IPS-NIHi7 (cell line): ENCODE results near the gene RTKN.
"Not testable (repeated sequence)": the region's sequence is repeated elsewhere in the genome, so short reads cannot be mapped to it uniquely, and the experiment has no call there.

Experiments used
- DNase-seq: peaks from one replicate; pipeline ENCODE4 v3.0.0; 2012; ENCODE audit warnings: mixed read lengths; ENCODE audit errors: extremely low spot score

The RTKN gene

GRCh38 chr2:74439373-74439772, 2.4 kb downstream of the RTKN start:
- no peak for DNase-seq

DNA sequence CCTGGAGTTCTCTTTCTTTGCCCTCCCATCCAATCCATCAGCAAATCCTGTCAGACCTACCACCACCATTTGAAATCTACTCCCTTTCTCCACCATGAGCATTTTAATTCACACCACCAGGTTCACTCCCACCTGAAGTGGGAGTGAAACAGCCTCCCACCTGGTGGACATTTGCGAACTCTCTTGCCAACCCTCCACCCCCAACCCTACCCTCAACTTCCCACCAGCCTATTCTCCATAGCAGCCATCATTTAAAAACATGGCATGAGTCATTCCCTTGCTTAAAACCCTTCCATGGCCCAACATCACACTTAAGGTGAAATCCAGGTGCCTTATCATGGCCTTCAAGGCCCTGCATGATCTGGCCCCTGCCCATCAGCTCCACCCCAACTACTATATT, 3.5 kb downstream of the RTKN start:
- DNase-seq, result no peak

GRCh38 chr2:74436848-74437695, 4.7 kb downstream of the RTKN start:
- DNase-seq, result peak; percentile 61

DNA sequence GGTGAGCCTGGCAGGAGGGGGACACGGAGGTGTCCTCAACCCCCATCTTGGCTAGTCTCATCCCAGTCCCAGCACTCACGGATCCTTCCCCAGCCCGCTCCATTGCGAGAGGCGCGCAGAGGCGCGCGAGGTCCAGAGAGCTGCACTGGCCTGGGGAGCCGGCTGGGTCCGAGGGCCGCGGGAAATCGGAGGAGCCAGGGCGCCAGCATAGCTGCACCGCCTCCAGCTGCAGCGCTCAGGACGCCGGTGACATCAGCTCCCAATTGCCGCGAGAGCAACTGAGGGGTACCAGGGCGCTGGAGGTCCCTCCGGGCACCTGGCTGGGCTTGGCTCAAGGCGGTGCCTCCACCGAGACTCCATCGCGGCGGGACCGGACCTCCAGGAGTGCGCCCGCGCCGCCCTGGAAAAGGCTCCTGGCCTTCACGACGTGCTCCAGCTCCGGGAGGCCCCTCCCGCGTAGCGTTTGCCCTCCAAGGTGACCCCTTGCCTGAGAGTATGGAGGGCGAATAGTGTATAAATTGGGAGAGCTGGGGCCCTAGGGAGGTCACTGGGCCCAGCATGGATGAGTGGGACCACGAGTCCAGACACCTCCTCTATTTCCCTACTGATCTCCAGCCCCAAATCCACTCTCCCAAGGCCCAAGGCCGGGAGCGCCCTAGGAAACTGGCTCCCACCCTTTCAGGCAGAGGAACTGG, 5.5 kb downstream of the RTKN start:
- no peak for DNase-seq

DNA sequence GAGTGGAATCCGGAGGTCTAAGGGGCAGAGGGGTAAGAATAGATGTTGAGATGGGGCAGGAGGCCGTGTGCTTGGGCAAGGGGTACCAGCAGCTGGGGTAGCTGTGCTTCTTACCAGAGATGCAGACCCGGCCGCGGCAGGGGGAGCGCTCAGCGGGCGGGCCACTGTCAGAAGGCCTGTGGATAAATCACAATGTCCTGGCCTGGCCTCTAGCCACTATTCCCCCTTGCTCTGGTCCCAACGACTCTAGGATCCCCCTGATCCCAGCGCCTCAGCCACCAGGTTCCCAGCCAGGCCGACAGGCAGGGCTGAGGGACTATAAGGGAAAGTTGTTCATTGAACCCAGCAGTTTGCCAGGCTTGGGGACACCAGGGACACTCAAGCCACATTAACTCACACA, 11.2 kb downstream of the RTKN start:
- DNase-seq, result no peak

GRCh38 chr2:74429487-74430451, 12.0 kb downstream of the RTKN start:
- no peak for DNase-seq

DNA sequence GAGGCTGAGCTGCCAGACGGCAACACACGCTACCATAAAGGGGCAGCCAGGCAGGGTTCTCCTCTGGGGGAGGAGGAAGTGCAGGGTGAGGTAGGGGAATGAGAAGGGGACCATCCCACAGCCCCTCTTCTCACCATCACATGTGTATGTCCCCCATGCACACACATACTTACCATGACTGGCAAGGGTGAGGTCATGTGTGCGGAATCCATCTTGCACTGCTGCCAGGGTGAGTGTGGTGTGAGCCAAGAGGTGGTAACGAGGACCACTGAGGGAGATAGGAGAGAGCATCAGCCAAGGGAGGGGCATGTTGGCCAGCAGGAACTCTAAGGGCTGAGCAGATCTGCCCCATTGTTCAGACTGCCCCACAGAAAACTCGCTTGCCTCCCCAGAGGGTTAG, 13.1 kb downstream of the RTKN start:
- no peak for DNase-seq

DNA sequence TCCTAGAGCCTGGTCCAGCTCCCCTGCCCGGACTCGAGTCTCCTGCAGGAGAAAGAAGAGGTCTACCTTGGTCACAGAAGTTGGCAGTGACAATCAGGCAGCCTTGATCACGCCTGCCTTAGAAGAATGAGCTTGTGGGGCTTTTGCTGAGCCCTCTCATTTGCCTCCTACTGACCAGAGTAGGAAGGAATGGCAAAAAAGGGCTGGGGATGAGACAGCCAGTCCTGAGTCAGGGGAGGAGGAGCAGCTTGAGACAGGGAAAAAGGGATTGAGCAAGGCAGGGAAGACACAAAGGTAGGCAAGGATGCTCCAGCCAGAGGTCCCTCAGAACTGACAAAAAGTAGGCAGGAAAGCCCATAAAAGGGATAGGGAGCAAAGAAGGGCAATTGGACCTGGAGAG, 14.2 kb downstream of the RTKN start:
- no peak for DNase-seq

DNA sequence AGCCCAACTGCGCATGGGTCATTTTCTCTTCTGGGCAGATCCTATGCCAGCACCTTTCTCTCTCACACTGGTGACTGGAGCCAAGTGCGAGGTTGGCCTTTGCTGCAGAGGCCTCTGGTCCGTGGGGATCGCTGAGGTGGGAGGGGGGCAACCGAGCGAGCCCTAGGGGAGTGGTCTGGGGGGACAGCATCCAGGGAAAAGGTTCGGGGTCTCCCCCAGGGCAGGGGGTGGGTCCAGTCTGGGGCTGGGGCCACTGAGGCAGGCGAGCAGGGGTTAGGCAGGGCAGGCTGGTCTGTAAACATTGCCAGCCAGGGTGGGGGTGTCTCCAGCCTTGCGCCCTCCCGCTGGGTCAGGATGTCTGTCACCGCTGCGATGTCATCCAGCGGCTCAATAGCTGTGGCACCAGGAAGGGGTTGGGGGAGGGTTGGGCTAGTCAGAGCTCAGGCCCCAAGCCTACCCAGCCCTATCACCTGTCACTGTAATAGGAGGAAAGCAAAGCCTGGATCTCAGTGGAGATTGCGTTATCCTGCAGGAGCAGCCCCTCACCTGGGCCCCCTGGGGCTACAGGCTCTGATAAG, 15.5 kb downstream of the RTKN start:
- no peak for DNase-seq

DNA sequence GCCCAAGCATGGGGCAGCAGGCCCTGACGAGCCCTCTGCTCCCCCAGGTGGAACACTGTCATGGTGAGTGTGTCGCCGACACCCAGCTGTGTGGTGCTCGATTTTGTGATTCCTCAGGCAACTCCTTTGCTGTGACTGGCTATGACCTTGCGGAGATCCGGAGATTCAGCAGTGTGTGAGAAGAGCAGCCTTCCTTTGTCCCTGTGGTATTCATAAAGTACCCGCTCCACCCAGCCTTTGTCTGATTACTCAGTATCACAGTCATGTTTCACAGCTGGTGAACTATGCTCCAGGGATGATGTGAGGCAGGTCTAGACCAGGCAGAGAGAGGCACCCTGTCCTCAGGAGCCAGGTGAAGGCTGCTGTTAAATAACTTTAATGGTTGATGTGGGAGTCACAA, 16.2 kb downstream of the RTKN start:
- DNase-seq, result no peak

DNA sequence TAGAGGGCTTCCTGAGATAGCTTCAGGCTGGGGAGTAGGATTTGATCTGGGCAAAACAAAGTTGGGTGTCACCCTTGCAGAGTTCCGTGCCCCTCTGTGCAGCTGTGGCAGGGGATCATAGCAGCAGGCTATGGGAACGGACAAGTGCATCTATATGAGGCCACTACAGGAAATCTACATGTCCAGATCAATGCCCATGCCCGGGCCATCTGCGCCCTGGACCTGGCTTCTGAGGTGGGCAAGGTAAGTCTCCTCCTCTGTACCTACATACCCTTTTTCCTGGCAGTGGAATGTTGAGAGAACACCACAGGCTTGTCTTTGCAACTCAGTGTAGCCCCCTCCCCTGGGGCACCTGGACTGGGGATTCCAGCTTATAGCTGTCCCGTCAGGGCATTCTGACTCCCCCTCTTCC, 16.7 kb downstream of the RTKN start:
- DNase-seq, result no peak

DNA sequence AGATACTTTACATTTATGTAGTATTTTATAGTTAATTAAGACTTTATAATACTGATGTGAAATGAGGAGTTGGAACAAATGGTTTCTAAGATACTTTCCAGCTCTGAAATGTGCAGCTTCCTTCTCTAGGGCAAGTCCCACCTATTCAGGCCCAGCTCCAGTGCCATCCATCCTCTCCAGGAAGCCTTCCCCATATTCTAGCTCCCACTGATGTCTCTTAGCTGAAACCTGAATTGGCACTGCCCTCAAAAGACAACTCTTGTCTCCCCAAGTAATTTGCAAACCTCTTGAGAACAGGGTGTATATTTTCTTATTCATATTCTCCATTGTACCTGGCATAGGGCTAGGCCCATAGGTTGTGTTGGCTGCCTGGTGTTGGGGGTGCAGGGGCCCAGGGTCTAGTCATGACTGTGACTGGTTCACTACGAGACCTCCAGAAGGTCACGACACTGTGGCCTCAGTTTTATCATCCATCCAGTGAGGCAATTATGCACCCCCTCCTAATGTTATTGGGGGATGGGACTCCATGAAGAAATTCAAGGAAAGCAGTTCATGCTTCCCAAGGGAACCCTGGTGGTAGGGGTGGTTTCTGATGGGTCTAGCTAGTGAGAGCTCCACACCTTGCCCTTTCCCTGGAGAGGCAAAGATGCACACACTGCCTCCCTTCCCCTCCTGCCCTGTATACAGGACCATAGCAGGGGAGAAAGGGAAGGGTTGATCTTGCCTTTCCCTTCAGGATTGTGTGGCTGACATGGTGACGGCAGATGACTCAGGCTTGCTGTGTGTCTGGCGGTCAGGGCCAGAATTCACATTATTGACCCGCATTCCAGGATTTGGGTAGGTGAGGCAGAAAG, 17.4 kb downstream of the RTKN start:
- DNase-seq, result no peak

GRCh38 chr2:74423231-74424095, 18.3 kb downstream of the RTKN start:
- no peak for DNase-seq

- DNase-seq, result peak; percentile 94
Observed at GRCh38 chr2:74421221-74421870, 20.4 kb downstream of the RTKN start, which contains the start of the genes C2orf81 and WDR54. TSS of gene C2orf81 (minus strand) at chr2:74421619. CDS start at chr2:74421560, 59 bp downstream. TSS of gene WDR54 (plus strand) at chr2:74421730. CDS start at chr2:74422154, 424 bp downstream.

DNA sequence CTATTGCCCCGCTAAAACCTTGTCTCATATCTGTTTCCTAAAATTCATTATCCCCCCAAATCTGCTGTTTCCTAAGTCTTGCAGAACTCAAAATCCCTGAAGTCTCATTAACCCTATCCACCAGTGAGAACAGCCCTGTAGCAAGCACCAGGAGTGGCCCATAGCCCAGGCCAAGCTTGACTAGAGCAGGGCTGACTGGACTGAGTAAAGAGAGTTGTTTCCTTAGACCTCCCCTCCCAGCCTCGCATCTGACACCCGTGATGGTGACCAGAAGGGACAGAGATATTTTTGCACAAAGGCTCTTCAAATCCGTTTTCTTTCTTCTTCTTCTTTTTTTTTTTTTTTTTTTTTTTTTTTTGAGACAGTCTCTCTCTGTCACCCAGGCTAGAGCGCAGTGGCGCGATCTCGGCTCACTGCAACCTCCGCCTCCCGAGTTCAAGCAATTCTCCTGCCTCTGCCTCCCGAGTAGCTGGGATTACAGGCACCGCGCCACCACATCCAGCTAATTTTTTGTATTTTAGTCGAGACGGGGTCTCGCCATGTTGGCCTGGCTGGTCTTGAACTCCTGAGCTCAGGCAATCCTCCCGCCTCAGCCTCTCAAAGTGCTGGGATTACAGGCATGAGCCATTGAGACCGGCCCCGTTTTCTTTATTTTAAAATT, 21.2 kb downstream of the RTKN start:
- DNase-seq, result not testable (repeated sequence)

GRCh38 chr2:74420006-74420405, 21.7 kb downstream of the RTKN start:
- no peak for DNase-seq

- no peak for DNase-seq
Observed at GRCh38 chr2:74419345-74419744, 22.4 kb downstream of the RTKN start.

GRCh38 chr2:74418312-74418711, 23.4 kb downstream of the RTKN start:
- DNase-seq, result no peak
